PFSK-1 (cell line): ENCODE measurements around the gene BEAN1.

Experiments used
- FOXP2 ChIP-seq: optimal IDR thresholded peaks from 2 replicates; pipeline ENCODE3; 2011; ENCODE audit warnings: borderline replicate concordance, control low read depth, inconsistent platforms; ENCODE audit not compliant: insufficient read depth; ENCODE audit errors: extremely low read length, extremely low read depth
- POLR2AphosphoS5 ChIP-seq: IDR thresholded peaks from 2 replicates; pipeline ENCODE4 v1.6.1; 2012; ENCODE audit warnings: low read depth, mild to moderate bottlenecking, control low read depth, low read length, moderate library complexity
- SIN3A ChIP-seq: IDR thresholded peaks from 2 replicates; pipeline ENCODE4 v1.6.1; 2012; ENCODE audit warnings: mild to moderate bottlenecking, low read length, moderate library complexity, borderline replicate concordance; ENCODE audit not compliant: insufficient read depth
- TAF1 ChIP-seq: IDR thresholded peaks from 2 replicates; pipeline ENCODE4 v1.6.1; 2012; ENCODE audit warnings: low read length, control low read depth, borderline replicate concordance; ENCODE audit not compliant: insufficient read depth
- TF ChIP-seq, protein P1 (sequence below), 2 experiments: IDR thresholded peaks; 2 replicates each; pipeline versions ENCODE4 v1.6.1 to v1.8.0; 2011 to 2012; ENCODE audit warnings: low read depth in 2 of 2, low read length in 2 of 2, control low read depth in 1 of 2, inconsistent platforms in 1 of 2, mild to moderate bottlenecking in 1 of 2, moderate library complexity in 1 of 2; ENCODE audit not compliant: insufficient read depth in 1 of 2

DNA sequence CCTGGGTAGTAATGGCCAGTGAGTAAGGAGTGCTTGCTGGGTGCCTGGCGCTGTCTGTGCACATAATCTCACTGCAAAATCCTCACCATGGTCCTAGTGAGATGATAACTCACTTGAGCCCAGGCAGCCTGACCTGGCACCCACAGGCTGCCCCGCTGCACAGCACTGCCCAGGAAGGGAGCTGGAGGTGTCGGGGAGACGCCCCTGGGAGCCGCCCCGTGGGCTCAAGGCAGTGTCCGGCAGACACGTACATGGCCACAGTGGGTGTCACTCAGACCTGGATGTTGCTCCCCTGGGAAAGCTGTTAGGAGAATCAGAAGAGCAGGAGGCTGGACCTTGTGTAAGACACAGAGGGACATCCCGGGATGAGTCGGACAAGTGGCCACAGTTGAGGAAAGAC is 44.2 kb downstream of the BEAN1 start:
- TF ChIP-seq POLR2AphosphoS5: no peak
- TF ChIP-seq TAF1: no peak
- TF ChIP-seq, protein P1, sequence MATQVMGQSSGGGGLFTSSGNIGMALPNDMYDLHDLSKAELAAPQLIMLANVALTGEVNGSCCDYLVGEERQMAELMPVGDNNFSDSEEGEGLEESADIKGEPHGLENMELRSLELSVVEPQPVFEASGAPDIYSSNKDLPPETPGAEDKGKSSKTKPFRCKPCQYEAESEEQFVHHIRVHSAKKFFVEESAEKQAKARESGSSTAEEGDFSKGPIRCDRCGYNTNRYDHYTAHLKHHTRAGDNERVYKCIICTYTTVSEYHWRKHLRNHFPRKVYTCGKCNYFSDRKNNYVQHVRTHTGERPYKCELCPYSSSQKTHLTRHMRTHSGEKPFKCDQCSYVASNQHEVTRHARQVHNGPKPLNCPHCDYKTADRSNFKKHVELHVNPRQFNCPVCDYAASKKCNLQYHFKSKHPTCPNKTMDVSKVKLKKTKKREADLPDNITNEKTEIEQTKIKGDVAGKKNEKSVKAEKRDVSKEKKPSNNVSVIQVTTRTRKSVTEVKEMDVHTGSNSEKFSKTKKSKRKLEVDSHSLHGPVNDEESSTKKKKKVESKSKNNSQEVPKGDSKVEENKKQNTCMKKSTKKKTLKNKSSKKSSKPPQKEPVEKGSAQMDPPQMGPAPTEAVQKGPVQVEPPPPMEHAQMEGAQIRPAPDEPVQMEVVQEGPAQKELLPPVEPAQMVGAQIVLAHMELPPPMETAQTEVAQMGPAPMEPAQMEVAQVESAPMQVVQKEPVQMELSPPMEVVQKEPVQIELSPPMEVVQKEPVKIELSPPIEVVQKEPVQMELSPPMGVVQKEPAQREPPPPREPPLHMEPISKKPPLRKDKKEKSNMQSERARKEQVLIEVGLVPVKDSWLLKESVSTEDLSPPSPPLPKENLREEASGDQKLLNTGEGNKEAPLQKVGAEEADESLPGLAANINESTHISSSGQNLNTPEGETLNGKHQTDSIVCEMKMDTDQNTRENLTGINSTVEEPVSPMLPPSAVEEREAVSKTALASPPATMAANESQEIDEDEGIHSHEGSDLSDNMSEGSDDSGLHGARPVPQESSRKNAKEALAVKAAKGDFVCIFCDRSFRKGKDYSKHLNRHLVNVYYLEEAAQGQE (IDR thresholded peaks at IDR 0.05; ENCODE audit: insufficient read depth in 1 of 2, low read depth in 2 of 2, low read length in 2 of 2): no peak
- no peak for TF ChIP-seq SIN3A
- TF ChIP-seq FOXP2: no peak
